NCI-H1417 (cell line): ENCODE results near the gene PAPPA.

Source experiments
- DNase-seq, 3 experiments: peaks; one replicate each; lab custom pipeline; 2025; lab: John Stamatoyannopoulos, UW

PAPPA gene

DNA sequence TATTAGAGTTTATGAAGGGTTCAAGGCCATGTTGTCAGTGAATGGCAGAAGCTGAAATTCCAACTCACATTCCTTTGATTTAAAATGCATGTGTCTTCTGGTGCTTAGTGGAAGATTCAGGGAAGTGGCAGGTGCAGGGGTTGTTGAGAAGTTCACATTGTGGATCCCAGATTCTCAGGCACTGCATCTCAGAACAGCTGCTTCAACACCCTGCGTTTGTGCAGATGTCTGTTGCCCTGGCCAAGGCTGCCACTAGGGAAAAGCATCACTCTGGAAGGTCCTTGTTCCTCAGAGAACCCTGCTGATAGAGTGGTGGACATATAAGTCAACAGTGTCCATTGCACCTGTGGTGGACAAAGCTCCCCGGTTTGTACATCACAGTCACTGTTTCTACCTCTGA lies 162.7 kb downstream of the PAPPA start:
- DNase-seq = no peak

DNA sequence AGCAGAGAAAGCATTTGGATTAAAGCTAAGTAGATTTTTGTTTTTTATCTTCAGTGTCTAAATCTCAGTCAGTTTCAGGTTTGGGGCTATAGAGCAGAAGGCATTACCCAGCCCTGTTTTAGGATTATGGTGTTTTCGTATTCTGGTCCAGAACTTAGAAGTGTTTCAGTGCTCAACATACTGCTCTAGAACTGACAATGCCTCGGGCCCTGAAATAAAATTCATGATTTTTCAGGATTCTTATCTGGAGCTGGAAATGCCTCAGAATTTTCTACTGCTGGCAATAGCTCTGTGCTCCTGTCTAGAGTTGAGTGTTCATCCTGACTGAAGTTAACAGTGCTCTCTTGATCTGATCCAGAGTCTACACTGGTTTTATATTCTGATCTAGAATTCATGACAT lies 163.9 kb downstream of the PAPPA start:
- no peak for DNase-seq

DNA sequence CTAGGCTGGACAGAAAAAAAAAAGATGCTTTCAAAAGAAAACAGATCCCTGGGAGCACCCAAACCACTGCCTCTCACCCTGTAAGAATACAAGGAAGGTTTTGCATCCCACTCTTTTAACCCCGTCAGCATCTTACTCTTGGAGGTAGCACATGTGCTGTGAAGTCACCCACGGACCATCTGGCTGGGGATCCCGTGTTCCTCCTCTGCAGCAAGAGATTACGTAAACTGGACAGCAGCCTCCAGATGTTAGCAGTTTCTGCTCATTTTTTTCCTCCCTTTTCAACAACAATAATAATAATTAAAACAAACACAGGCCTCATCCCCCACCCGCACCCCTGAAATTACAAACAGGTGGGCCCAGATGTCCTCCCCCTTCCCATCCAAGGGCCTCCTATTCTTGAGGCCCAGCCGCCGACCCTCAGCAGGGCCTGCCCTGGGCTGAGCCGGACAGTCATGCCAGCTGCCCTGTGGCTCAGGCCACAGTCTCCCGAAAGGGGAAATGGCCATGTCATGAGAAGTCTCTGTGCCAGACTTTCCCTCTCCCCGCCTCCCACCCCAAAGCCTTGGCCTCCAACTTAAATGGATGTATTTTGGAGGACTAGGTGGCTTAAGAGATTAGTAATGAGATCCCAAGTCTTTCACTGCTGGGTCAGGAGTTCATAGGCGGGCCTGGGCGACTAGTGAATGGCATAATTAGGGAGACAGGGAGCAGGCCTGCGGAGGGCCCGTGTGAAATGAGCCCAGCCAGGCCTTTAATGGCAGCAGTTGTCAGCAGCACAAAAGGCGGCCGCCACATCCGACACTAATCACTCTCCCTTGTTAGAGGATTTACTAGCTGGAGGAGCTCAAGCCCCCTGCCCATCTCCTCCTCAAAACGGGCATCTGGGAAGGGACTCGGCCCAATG lies 165.1 kb downstream of the PAPPA start:
- no peak for DNase-seq

GRCh38 chr9:116319480-116319879 lies 165.9 kb downstream of the PAPPA start:
- no peak for DNase-seq

DNA sequence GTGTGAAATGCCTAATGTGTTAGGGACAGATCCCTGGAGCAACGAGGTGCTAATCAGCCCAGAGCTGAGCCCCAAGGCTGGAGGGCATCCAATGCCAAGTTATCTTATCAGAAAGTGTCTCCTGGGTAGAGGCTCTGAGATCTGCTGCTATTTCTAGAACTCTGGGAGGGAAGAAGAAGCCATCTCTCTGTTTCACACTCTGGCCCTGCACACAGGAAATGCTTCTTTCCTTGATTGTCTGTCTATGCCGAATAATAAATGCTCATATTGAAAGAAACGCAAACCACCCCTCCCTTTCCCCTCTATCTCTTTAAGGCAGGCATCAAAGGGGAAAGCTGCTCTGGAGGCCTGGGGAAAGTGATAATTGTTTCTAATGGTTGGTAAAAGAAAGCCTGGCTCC lies 166.7 kb downstream of the PAPPA start:
- DNase-seq = no peak

DNA sequence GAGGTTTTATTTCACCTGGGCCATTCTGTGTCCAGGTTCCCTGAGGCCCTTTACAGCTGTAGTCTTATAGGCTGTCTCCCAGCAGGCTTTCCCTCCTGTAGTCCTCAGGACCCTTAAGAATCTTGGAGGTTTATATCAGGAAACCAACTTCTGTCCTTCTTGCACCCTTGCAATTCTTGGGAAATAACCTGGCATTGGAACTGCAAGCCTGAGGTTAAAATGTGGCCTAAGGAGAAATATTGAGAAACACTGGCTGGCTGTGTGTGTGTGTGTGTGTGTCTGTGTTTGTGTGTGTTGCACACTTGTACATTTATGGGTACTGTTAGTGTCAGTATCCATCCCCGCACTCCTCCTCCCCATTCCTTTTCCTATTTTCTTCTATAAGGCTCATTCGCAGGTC lies 168.9 kb downstream of the PAPPA start:
- no peak for DNase-seq

- peak in 2 of 3 experiments; percentile 42 to 59 for DNase-seq
Measured at GRCh38 chr9:116323012-116323411, 169.4 kb downstream of the PAPPA start.

DNA sequence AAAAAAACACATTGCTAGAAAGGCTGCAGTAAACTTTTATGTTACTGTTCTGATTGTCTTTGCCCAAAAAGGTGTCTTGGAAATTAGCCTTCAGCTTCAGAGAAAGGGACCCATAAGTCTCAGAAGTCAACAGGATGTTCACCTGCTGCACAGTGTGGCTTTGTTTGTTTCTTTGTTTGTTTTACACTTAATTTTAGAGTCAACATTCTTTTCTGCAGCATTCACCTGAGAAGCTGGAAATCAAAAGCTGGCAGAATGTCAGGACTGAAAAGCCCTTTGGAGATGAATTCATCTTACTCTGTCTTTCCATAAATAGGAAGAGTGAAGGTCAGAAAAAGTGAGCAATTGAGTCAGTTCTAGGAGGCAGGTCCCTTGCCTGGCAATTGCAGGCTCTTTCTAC lies 170.0 kb downstream of the PAPPA start:
- peak in 2 of 3 experiments; percentile 42 to 72 for DNase-seq

DNA sequence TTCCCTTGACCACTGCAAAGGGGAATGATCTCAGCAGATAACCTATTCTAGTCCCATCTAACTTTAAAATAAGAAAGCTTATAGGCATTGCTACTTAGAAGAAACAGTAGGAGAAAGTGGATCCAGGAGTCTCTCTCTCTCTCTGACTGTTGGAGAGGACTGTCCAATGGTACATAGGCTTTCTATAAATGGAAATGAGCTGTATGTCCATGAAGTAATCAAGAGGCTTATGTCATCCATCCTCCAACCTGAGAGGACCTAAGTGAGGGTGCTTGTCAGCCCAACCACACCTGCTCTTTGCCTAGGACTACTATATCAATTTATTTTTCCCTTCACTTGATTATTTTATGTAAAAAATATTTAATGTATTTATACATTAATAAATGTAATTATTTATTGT lies 172.3 kb downstream of the PAPPA start:
- no peak for DNase-seq

GRCh38 chr9:116327701-116328405 lies 174.3 kb downstream of the PAPPA start:
- DNase-seq = no peak

- DNase-seq = no peak
Measured at GRCh38 chr9:116329470-116329869, 175.9 kb downstream of the PAPPA start.

DNA sequence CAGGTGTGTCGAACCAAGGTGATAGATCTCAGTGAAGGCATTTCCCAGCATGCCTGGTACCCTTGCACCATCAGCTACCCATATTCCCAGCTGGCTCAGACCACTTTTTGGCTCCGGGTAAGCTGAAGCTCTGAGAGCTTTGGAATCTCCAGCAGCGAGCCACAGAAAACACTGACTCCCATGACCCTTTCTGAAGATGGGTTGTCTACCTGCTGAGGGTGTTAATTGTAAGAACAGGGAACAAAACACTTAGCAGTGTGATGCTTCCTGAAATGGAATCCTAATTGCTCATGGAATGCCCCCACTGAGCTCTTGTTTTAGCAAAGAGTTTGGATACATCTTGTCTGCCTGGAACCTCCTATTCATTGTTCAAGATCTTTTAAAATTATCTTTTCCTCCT lies 177.7 kb downstream of the PAPPA start:
- no peak for DNase-seq

- DNase-seq = no peak
Measured at GRCh38 chr9:116332090-116332489, 178.5 kb downstream of the PAPPA start.

- DNase-seq = no peak
Measured at GRCh38 chr9:116333254-116333653, 179.7 kb downstream of the PAPPA start.

- no peak for DNase-seq
Measured at GRCh38 chr9:116334546-116335150, 181.1 kb downstream of the PAPPA start.

DNA sequence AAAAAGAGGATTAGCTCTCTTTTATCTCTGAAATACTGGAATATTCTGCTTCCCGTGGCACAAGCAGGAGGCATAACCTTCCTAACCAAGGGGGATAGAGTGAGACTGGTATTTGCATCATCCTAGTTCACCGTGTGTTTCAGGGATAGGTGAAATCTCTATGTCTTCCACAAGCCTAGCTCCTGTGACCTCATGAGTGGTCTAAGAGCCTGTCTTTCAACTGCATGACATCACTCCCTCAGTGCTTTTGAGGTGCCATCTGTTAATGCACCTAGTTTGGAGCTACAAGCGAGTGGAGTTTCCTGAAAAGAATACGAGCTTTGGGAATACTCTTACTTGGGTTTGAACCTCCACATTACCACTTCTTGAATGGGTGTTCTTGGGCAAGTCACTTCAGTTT lies 181.8 kb downstream of the PAPPA start:
- no peak for DNase-seq

GRCh38 chr9:116336133-116336862 lies 182.7 kb downstream of the PAPPA start:
- no peak for DNase-seq

DNA sequence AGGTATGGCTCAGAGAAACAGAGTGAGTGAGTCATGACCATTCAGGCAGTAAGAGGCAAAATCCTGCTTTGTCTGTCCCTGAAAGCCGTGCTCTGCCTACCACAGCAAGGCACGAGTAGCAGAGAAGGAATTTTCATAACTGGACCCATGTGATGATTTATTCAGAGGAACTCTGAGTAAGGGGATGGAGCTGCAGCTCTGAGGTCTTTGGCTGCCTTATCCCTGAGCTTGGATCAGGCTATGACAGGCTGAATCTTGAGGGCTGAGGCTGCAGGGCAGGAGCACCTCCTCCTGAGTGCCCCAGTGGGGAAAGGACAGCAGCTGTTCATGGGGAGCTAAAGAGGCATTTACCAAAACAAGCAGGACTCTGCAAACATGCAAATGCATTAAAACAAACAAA lies 183.4 kb downstream of the PAPPA start:
- peak in 1 of 3 experiments; percentile 49 for DNase-seq

DNA sequence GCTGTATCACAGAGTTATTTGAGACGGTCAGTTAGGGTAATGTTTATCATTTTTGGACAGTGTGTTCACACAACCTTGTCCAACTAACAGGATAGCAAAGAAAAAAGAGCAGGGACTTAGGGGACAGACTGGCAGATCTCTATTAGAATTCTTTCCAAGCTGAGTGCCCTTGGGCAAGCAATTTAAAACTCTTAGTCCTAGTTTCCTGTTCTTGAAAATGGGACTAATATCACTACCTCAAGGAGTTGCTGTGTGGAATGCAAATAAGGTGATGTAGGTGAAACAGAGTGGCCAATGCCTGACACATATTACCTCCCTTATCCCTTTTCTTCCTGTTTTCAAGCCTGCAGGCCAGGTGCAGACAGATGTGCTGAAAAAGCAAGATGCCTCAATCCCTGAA lies 186.7 kb downstream of the PAPPA start:
- no peak for DNase-seq

- peak in 2 of 3 experiments; percentile 38 to 73 for DNase-seq
Measured at GRCh38 chr9:116342061-116342460, 188.5 kb downstream of the PAPPA start.

GRCh38 chr9:116342941-116343340 lies 189.3 kb downstream of the PAPPA start:
- no peak for DNase-seq

DNA sequence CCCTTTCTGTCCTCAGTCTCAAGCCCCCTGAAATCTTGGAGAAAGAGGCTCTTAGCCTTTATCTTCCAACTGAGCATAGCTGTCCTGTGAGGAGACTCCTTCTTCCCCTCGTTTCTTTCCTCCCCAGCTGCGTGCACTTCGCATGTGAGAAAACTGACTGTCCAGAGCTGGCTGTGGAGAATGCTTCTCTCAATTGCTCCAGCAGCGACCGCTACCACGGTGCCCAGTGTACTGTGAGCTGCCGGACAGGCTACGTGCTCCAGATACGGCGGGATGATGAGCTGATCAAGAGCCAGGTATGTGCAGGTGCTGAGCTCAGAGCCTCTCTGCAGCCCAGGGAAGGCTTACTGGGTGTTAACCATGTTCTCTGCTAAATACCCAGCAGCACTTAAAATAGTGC lies 190.8 kb downstream of the PAPPA start:
- no peak for DNase-seq
